Measurements from ENCODE around the gene EMID1. TPM values are rescaled to one million over a fixed set of nuclear protein-coding genes. Genes with fewer than 3 reads are reported as not detected.

EMID1 gene
- total RNA-seq, 5 donors from 2014 or later (not counting 1 experiment from before 2014, with no cell fraction given): 0.32 to 1.5 (median 0.76) TPM

GRCh38 chr22:29258407-29259252 is 52.9 kb downstream of the EMID1 start:
- H3K9me3 ChIP-seq: no peaks in the 10 kb centered on the region
- ChIA-PET CTCF (no interaction called here), POLR2A (no interaction called here)
- peaks cover 0 to 2% of the 10 kb centered on the region in 2 experiments for H3K4me1 ChIP-seq (ENCODE audit: control insufficient read depth in 1 of 2, extremely low read depth in 1 of 2, insufficient read depth in 2 of 2, low read length in 2 of 2)
- ATAC-seq (replicated peaks in 1 of 4) (no peak), DNase-seq (no peak)
- 93% methylated on average over 13 of the region's 17 CpGs for WGBS (ENCODE audit: insufficient coverage)
- peaks cover 0 to 12% of the 10 kb centered on the region in 2 experiments for H3K27me3 ChIP-seq (replicated peaks in 1 of 2; ENCODE audit: control insufficient read depth in 2 of 2, extremely low read depth in 1 of 2, insufficient read depth in 2 of 2, low read length in 1 of 2)
- Mint-ChIP-seq H3K27ac (no peak overlapping the region), H3K4me1 (peaks cover 1 to 6% (median 5%) of the 10 kb centered on the region in 3 donors), H3K27me3 (no peaks in the 10 kb centered on the region), H3K4me3 (no peak overlapping the region), H3K9me3 (no peaks in the 10 kb centered on the region), H3K36me3 (no peaks in the 10 kb centered on the region)
- H3K27ac ChIP-seq (ENCODE audit: low read length): no peak overlapping the region
- H3K36me3 ChIP-seq (ENCODE audit: control insufficient read depth in 2 of 2, extremely low read depth in 1 of 2, insufficient read depth in 1 of 2, low read length in 1 of 2): peaks cover under 1 to 10% of the 10 kb centered on the region in 2 donors
- H3K4me3 ChIP-seq (ENCODE audit: control insufficient read depth in 1 of 2, extremely low read depth in 1 of 2, low read length in 1 of 2): no peak overlapping the region

- 94% methylated on average over 9 of the region's 11 CpGs for WGBS (ENCODE audit: insufficient coverage)
- Mint-ChIP-seq H3K27ac (no peak overlapping the region), H3K27me3 (no peaks in the 10 kb centered on the region), H3K36me3 (no peaks in the 10 kb centered on the region), H3K4me1 (peaks cover 1 to 6% (median 5%) of the 10 kb centered on the region in 3 donors), H3K4me3 (no peak overlapping the region), H3K9me3 (no peaks in the 10 kb centered on the region)
- no peaks in the 10 kb centered on the region for H3K9me3 ChIP-seq
- H3K27ac ChIP-seq (ENCODE audit: low read length): no peak overlapping the region
- no peak overlapping the region for H3K4me3 ChIP-seq (ENCODE audit: control insufficient read depth in 1 of 2, extremely low read depth in 1 of 2, low read length in 1 of 2)
- DNase-seq (no peak), ATAC-seq (replicated peaks in 1 of 4) (no peak)
- ChIA-PET CTCF (no interaction called here), POLR2A (no interaction called here)
- H3K36me3 ChIP-seq (ENCODE audit: control insufficient read depth in 2 of 2, extremely low read depth in 1 of 2, insufficient read depth in 1 of 2, low read length in 1 of 2): peaks cover 4 to 16% of the 10 kb centered on the region in 2 donors
- H3K27me3 ChIP-seq (replicated peaks in 1 of 2; ENCODE audit: control insufficient read depth in 2 of 2, extremely low read depth in 1 of 2, insufficient read depth in 2 of 2, low read length in 1 of 2): peaks cover 0 to 9% of the 10 kb centered on the region in 2 experiments
- no peaks in the 10 kb centered on the region for H3K4me1 ChIP-seq (ENCODE audit: control insufficient read depth in 1 of 2, extremely low read depth in 1 of 2, insufficient read depth in 2 of 2, low read length in 2 of 2)
Measured at GRCh38 chr22:29259253-29259899, 53.7 kb downstream of the EMID1 start.

DNA sequence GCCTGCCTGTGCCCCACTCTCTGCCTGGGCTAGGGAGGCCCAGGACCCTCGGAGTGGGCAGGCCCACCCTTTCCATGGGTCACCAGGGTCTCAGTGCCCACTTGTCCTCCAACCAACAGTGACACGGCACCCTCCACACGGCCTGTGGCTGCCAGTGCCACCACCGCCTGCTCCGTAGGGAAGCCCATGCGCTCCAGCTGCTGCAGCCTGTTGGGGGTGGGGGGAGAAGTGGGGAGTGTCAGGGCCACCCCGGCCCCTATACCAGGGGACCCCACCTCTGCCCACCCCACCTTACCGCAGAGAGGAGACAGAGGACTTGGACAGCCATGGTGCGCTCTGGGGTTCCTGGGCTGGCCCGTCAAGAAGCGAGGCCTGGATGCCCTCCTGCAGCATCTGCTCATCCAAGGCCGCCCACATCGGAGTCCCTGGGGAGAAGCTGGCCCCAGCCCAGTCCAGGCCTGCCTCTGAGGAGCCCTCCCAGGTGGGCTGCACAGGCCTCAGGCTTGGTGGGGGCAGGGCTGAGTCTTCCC is 54.4 kb downstream of the EMID1 start:
- Mint-ChIP-seq H3K27ac (no peak overlapping the region), H3K27me3 (no peaks in the 10 kb centered on the region), H3K4me3 (no peak overlapping the region), H3K36me3 (no peaks in the 10 kb centered on the region), H3K9me3 (no peaks in the 10 kb centered on the region), H3K4me1 (peaks cover 1 to 6% (median 5%) of the 10 kb centered on the region in 3 donors)
- WGBS (ENCODE audit: insufficient coverage): 97% methylated on average over 7 of the region's 13 CpGs
- H3K9me3 ChIP-seq: no peaks in the 10 kb centered on the region
- H3K27ac ChIP-seq (ENCODE audit: low read length): no peak overlapping the region
- ChIA-PET POLR2A (no interaction called here), CTCF (no interaction called here)
- H3K27me3 ChIP-seq (replicated peaks in 1 of 2; ENCODE audit: control insufficient read depth in 2 of 2, extremely low read depth in 1 of 2, insufficient read depth in 2 of 2, low read length in 1 of 2): peaks cover 0 to 6% of the 10 kb centered on the region in 2 experiments
- no peaks in the 10 kb centered on the region for H3K4me1 ChIP-seq (ENCODE audit: control insufficient read depth in 1 of 2, extremely low read depth in 1 of 2, insufficient read depth in 2 of 2, low read length in 2 of 2)
- DNase-seq: no peak
- H3K36me3 ChIP-seq (ENCODE audit: control insufficient read depth in 2 of 2, extremely low read depth in 1 of 2, insufficient read depth in 1 of 2, low read length in 1 of 2): peaks cover 6 to 18% of the 10 kb centered on the region in 2 donors
- ATAC-seq (replicated peaks in 1 of 4): no peak
- no peak overlapping the region for H3K4me3 ChIP-seq (ENCODE audit: control insufficient read depth in 1 of 2, extremely low read depth in 1 of 2, low read length in 1 of 2)

DNA sequence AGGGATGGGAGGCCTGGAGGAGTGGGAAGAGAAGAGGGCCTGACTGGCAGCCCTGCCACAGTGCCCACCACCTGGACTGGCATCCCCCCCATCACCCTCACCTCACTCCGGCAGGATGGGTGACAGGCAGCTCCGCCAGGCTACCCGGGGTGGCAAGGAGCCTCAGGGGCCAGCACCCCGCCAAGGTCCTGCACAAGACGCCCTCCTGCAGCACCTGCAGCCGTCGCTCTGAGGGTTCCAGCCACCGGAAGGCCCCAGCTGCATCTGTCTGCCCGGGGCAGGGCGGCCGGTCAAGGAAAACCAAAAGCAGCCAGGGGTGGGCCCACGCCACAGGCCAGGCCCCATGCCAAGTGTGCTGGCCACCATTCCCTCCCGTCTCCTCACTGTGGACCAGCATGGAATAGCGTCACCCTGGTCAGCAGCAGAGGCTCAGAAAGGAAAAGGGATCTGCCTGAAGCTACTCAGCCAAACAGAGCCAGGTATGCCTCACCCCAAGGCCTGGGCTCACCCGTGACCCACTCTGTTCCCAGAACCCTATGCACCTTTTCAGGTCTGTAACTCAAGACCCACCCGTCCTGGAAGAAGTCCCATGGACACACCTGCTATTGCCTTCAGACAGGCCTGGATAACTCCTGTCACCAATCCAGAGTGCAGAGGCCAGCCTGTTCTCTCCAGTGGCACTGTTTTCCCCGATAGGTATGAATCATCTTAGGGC is 55.1 kb downstream of the EMID1 start:
- ChIA-PET POLR2A (no interaction called here), CTCF (interaction anchor here in 1 of 2 donors (0.6 kb wide), 1 partner anchor 99 kb away, joined by 3 read pairs; no protein-coding TSS in a partner anchor)
- ATAC-seq (replicated peaks in 1 of 4) (no peak), DNase-seq (no peak)
- H3K27me3 Mint-ChIP-seq: no peaks in the 10 kb centered on the region
- WGBS (ENCODE audit: insufficient coverage): 92% methylated on average over 17 of the region's 17 CpGs
- Histone ChIP-seq H3K4me1 (ENCODE audit: control insufficient read depth in 1 of 2, extremely low read depth in 1 of 2, insufficient read depth in 2 of 2, low read length in 2 of 2) (peaks cover 0 to under 1% of the 10 kb centered on the region in 2 experiments), H3K27ac (ENCODE audit: low read length) (no peak overlapping the region), H3K4me3 (ENCODE audit: control insufficient read depth in 1 of 2, extremely low read depth in 1 of 2, low read length in 1 of 2) (no peak overlapping the region), H3K27me3 (replicated peaks in 1 of 2; ENCODE audit: control insufficient read depth in 2 of 2, extremely low read depth in 1 of 2, insufficient read depth in 2 of 2, low read length in 1 of 2) (peaks cover 0 to 6% of the 10 kb centered on the region in 2 experiments), H3K36me3 (ENCODE audit: control insufficient read depth in 2 of 2, extremely low read depth in 1 of 2, insufficient read depth in 1 of 2, low read length in 1 of 2) (peaks cover 7 to 21% of the 10 kb centered on the region in 2 donors), H3K9me3 (no peaks in the 10 kb centered on the region)
- H3K4me1 Mint-ChIP-seq: peaks cover 2 to 6% (median 5%) of the 10 kb centered on the region in 3 donors
- no peak overlapping the region for H3K27ac Mint-ChIP-seq
- H3K36me3 Mint-ChIP-seq: no peaks in the 10 kb centered on the region
- H3K9me3 Mint-ChIP-seq: no peaks in the 10 kb centered on the region
- no peak overlapping the region for H3K4me3 Mint-ChIP-seq

GRCh38 chr22:29263791-29264276 is 58.1 kb downstream of the EMID1 start:
- ChIA-PET POLR2A (no interaction called here), CTCF (no interaction called here)
- Histone ChIP-seq H3K27me3 (replicated peaks in 1 of 2; ENCODE audit: control insufficient read depth in 2 of 2, extremely low read depth in 1 of 2, insufficient read depth in 2 of 2, low read length in 1 of 2) (no peaks in the 10 kb centered on the region), H3K4me1 (ENCODE audit: control insufficient read depth in 1 of 2, extremely low read depth in 1 of 2, insufficient read depth in 2 of 2, low read length in 2 of 2) (peaks cover 11 to 14% of the 10 kb centered on the region in 2 experiments), H3K27ac (ENCODE audit: low read length) (no peak overlapping the region), H3K4me3 (ENCODE audit: control insufficient read depth in 1 of 2, extremely low read depth in 1 of 2, low read length in 1 of 2) (no peak overlapping the region), H3K36me3 (ENCODE audit: control insufficient read depth in 2 of 2, extremely low read depth in 1 of 2, insufficient read depth in 1 of 2, low read length in 1 of 2) (peaks cover 7 to 21% of the 10 kb centered on the region in 2 donors), H3K9me3 (no peaks in the 10 kb centered on the region)
- peaks cover 15 to 18% (median 16%) of the 10 kb centered on the region in 3 donors for H3K4me1 Mint-ChIP-seq
- H3K27me3 Mint-ChIP-seq: no peaks in the 10 kb centered on the region
- no peak overlapping the region for H3K4me3 Mint-ChIP-seq
- 94% methylated on average over 13 of the region's 14 CpGs for WGBS (ENCODE audit: insufficient coverage)
- no peak for DNase-seq
- H3K9me3 Mint-ChIP-seq: no peaks in the 10 kb centered on the region
- no peak overlapping the region for H3K27ac Mint-ChIP-seq
- no peaks in the 10 kb centered on the region for H3K36me3 Mint-ChIP-seq
- ATAC-seq (replicated peaks in 1 of 4): no peak

GRCh38 chr22:29265305-29265704 is 59.6 kb downstream of the EMID1 start:
- no peak overlapping the region for H3K27ac ChIP-seq (ENCODE audit: low read length)
- ChIA-PET POLR2A (no interaction called here), CTCF (interaction anchor here in 1 of 2 donors (0.6 kb wide), 1 partner anchor 582 kb away, joined by 3 read pairs; no protein-coding TSS in a partner anchor)
- H3K27me3 Mint-ChIP-seq: no peaks in the 10 kb centered on the region
- no peak for DNase-seq
- no peak overlapping the region for H3K27ac Mint-ChIP-seq
- no peak overlapping the region for H3K4me3 Mint-ChIP-seq
- no peak for ATAC-seq (replicated peaks in 1 of 4)
- peaks cover 27 to 31% (median 28%) of the 10 kb centered on the region in 3 donors for H3K4me1 Mint-ChIP-seq
- H3K9me3 ChIP-seq: no peaks in the 10 kb centered on the region
- 100% methylated on average over 5 of the region's 7 CpGs for WGBS (ENCODE audit: insufficient coverage)
- H3K36me3 ChIP-seq (ENCODE audit: control insufficient read depth in 2 of 2, extremely low read depth in 1 of 2, insufficient read depth in 1 of 2, low read length in 1 of 2): peaks cover 13 to 15% of the 10 kb centered on the region in 2 donors
- no peaks in the 10 kb centered on the region for H3K9me3 Mint-ChIP-seq
- H3K4me1 ChIP-seq (ENCODE audit: control insufficient read depth in 1 of 2, extremely low read depth in 1 of 2, insufficient read depth in 2 of 2, low read length in 2 of 2): peaks cover 21 to 28% of the 10 kb centered on the region in 2 experiments
- no peak overlapping the region for H3K4me3 ChIP-seq (ENCODE audit: control insufficient read depth in 1 of 2, extremely low read depth in 1 of 2, low read length in 1 of 2)
- H3K36me3 Mint-ChIP-seq: peaks cover 9% of the 10 kb centered on the region
- H3K27me3 ChIP-seq (replicated peaks in 1 of 2; ENCODE audit: control insufficient read depth in 2 of 2, extremely low read depth in 1 of 2, insufficient read depth in 2 of 2, low read length in 1 of 2): no peaks in the 10 kb centered on the region
